Fibroblast of peridontal ligament (primary cell): Measurements from ENCODE around the gene NIPA2.
"Not testable (repeated sequence)": the region's sequence is repeated elsewhere in the genome, so short reads cannot be mapped to it uniquely, and the experiment has no call there.

Source experiments
- DNase-seq: peaks from one replicate; pipeline ENCODE4 v3.0.0-alpha.2; 2010; ENCODE audit errors: extremely low read depth

Gene NIPA2

GRCh38 chr15:22838292-22839042 is at the start of gene NIPA2:
NIPA2 (plus strand) TSS chr15:22838666; CDS start chr15:22851732, 13,066 bp downstream.
- peak; percentile 97 for DNase-seq

- no peak for DNase-seq
Measured at GRCh38 chr15:22794063-22794462, 44.4 kb upstream of the NIPA2 start.

GRCh38 chr15:22794621-22795167 is 43.8 kb upstream of the NIPA2 start:
- no peak for DNase-seq

- no peak for DNase-seq
Measured at GRCh38 chr15:22795206-22796063, 43.0 kb upstream of the NIPA2 start.

GRCh38 chr15:22796079-22796478 is 42.4 kb upstream of the NIPA2 start:
- no peak for DNase-seq

- no peak for DNase-seq
Measured at GRCh38 chr15:22799902-22800301, 38.6 kb upstream of the NIPA2 start.

GRCh38 chr15:22803006-22803405 is 35.5 kb upstream of the NIPA2 start:
- not testable (repeated sequence) for DNase-seq

- DNase-seq: no peak
Measured at GRCh38 chr15:22806156-22806555, 32.3 kb upstream of the NIPA2 start.

GRCh38 chr15:22806664-22807063 is 31.8 kb upstream of the NIPA2 start:
- no peak for DNase-seq

- not testable (repeated sequence) for DNase-seq
Measured at GRCh38 chr15:22807831-22808230, 30.6 kb upstream of the NIPA2 start.

GRCh38 chr15:22808240-22808639 is 30.2 kb upstream of the NIPA2 start:
- no peak for DNase-seq

GRCh38 chr15:22808761-22809280 is 29.6 kb upstream of the NIPA2 start:
- no peak for DNase-seq

- DNase-seq: no peak
Measured at GRCh38 chr15:22810033-22810852, 28.2 kb upstream of the NIPA2 start.

GRCh38 chr15:22810853-22811338 is 27.6 kb upstream of the NIPA2 start:
- DNase-seq: no peak

- DNase-seq: peak; percentile 4
Measured at GRCh38 chr15:22811640-22812039, 26.8 kb upstream of the NIPA2 start.

GRCh38 chr15:22813844-22814243 is 24.6 kb upstream of the NIPA2 start:
- no peak for DNase-seq

GRCh38 chr15:22815766-22816165 is 22.7 kb upstream of the NIPA2 start:
- no peak for DNase-seq

- no peak for DNase-seq
Measured at GRCh38 chr15:22819651-22820050, 18.8 kb upstream of the NIPA2 start.

GRCh38 chr15:22823495-22824128 is 14.9 kb upstream of the NIPA2 start:
- DNase-seq: no peak

- DNase-seq: no peak
Measured at GRCh38 chr15:22827125-22827524, 11.3 kb upstream of the NIPA2 start.

- DNase-seq: no peak
Measured at GRCh38 chr15:22831473-22831872, 7.0 kb upstream of the NIPA2 start.
